ENCODE data around the gene METTL13. TPM values are rescaled to one million over a fixed set of nuclear protein-coding genes. Genes with fewer than 3 reads are reported as not detected.

The METTL13 gene
- total RNA-seq, 1 experiment from 2014 or later: 64.5 TPM

DNA sequence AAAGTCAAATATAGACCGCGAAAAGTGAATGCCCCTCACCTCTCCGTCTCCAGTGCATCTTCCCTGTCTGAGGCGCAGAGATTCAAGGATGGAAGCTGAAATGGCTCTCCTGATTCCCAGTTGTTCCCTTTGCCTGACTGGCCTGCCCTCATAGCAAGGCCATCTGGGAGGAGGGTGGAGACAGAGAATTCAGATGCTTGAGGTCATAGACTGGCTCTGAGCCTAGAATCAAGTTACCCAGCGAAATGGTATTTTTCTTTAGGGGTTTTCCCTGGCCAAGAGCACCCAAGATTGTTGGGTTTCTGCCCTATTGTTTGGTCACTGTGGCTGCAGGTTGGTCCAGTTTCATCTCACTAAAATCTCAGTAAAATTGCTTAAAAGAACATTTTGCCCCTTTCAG is 7.2 kb downstream of the METTL13 start:
- Mint-ChIP-seq H3K4me3 (no peak overlapping the region), H3K27ac (no peak overlapping the region), H3K4me1 (peaks cover 0 to under 1% of the 10 kb centered on the region in 2 experiments; a peak in 2 of 4 replicates), H3K36me3 (ENCODE audit: insufficient read depth in 1 of 3, low read depth in 3 of 3) (peaks cover 46 to 94% (median 90%) of the 10 kb centered on the region in 3 experiments; a peak in 6 of 7 replicates), H3K27me3 (ENCODE audit: low read depth) (no peaks in the 10 kb centered on the region), H3K9me3 (no peaks in the 10 kb centered on the region; a peak in 1 of 5 replicates)
- no peak overlapping the region for H3T11ph ChIP-seq (ENCODE audit: low read length)
- no peak overlapping the region for H4K5ac ChIP-seq (ENCODE audit: insufficient read length, low read depth, low read length)
- H2BK15ac ChIP-seq (ENCODE audit: low read depth, low read length): no peak overlapping the region
- H4K20me1 ChIP-seq (ENCODE audit: control insufficient read depth, insufficient read depth, insufficient read length): no peaks in the 10 kb centered on the region
- H2AK5ac ChIP-seq (ENCODE audit: insufficient read length, low read length): no peak overlapping the region
- H3K4me1 ChIP-seq (ENCODE audit: insufficient read depth, low read length): no peaks in the 10 kb centered on the region
- no peak overlapping the region for H2AFZ ChIP-seq (ENCODE audit: low read length)
- H3K79me2 ChIP-seq (ENCODE audit: insufficient read depth, low read length): peaks cover 4% of the 10 kb centered on the region; the same call in 1 of the 2 replicates
- H3K9me3 ChIP-seq (ENCODE audit: control insufficient read depth, low read depth, low read length): no peaks in the 10 kb centered on the region
- no peak overlapping the region for H2BK12ac ChIP-seq (ENCODE audit: insufficient read length, low read depth, low read length)
- H3K27ac ChIP-seq (ENCODE audit: insufficient read length, low read depth, low read length): no peak overlapping the region
- H3K14ac ChIP-seq (ENCODE audit: insufficient read depth, low read length): no peak overlapping the region
- no peak for TF ChIP-seq CTCF (conservative IDR thresholded peaks at IDR 0.05)
- no peak overlapping the region for H2BK120ac ChIP-seq (ENCODE audit: low read depth, low read length, poor library complexity, severe bottlenecking)
- no peak overlapping the region for H3K4me2 ChIP-seq (ENCODE audit: insufficient read depth, insufficient read length, low read length)
- no peak overlapping the region for H3K18ac ChIP-seq (ENCODE audit: insufficient read length, low read depth, low read length)
- WGBS (ENCODE audit: extremely low coverage, insufficient read length, low lambda C conversion rate): no CpG with 5 or more reads among the region's 5 CpGs
- H3K23me2 ChIP-seq (ENCODE audit: insufficient read length, low read depth, low read length, poor library complexity, severe bottlenecking): no peaks in the 10 kb centered on the region
- no peak overlapping the region for H4K8ac ChIP-seq (replicated peaks; ENCODE audit: insufficient read length, low read depth, low read length)
- H2BK5ac ChIP-seq (ENCODE audit: insufficient read length, low read length): no peak overlapping the region
- H3K79me1 ChIP-seq (ENCODE audit: insufficient read depth, low read depth, low read length, poor library complexity, severe bottlenecking): no peaks in the 10 kb centered on the region
- H3K27me3 ChIP-seq (ENCODE audit: insufficient read depth, low read length): no peaks in the 10 kb centered on the region
- no peak overlapping the region for H3K4ac ChIP-seq (ENCODE audit: low read depth, low read length)
- no peak overlapping the region for H3K56ac ChIP-seq (ENCODE audit: insufficient read length, low read depth, low read length)
- H2BK20ac ChIP-seq (ENCODE audit: low read depth, low read length, poor library complexity, severe bottlenecking): no peak overlapping the region
- H3K9ac ChIP-seq (ENCODE audit: extremely low read depth, insufficient read length, low read length): no peak overlapping the region
- H3K23ac ChIP-seq (ENCODE audit: insufficient read length, low read depth, low read length): no peak overlapping the region
- H4K91ac ChIP-seq (ENCODE audit: insufficient read length, low read depth, low read length): no peak overlapping the region
- no peak for DNase-seq
